ENCODE measurements around the gene NRCAM. TPM values are rescaled to one million over a fixed set of nuclear protein-coding genes. Genes with fewer than 3 reads are reported as not detected.

The NRCAM gene
- total and polyA plus RNA-seq, 2 of the 13 experiments (the other 11 are each of a cell fraction or from before 2014, with no cell fraction given) = 0.31 to 0.33 TPM

GRCh38 chr7:108283252-108283651 is 173.0 kb downstream of the NRCAM start:
- in situ Hi-C loops (cut with HindIII; ENCODE audit: extremely low pct_ligation_motif_present, low pct_unique_long_range_greater_than_20kb) = no loop called here
- CTCF ChIA-PET (ENCODE audit: low intra/inter-chr PET ratio, low total read pairs) = no interaction called here
- no peak for DNase-seq (ENCODE audit: low spot score)
- H3K9me3 ChIP-seq (ENCODE audit: low read length) = no peaks in the 10 kb centered on the region
- no peaks in the 10 kb centered on the region for H3K4me1 ChIP-seq (ENCODE audit: insufficient read depth, low read length)
- H3K9ac ChIP-seq (ENCODE audit: insufficient read depth, low read depth, low read length) = no peak overlapping the region
- H3K4me3 ChIP-seq (replicated peaks in 1 of 3; ENCODE audit: insufficient read depth in 1 of 3, low read depth in 2 of 3, low read length in 3 of 3) = no peak overlapping the region
- no peaks in the 10 kb centered on the region for H4K20me1 ChIP-seq (ENCODE audit: insufficient read depth, low read length)
- POLR2A ChIA-PET = no interaction called here
- no peak for ATAC-seq
- intact Hi-C loops (cut with micrococcal nuclease; ENCODE audit: unreplicated experiment) = no loop called here
- H3K27me3 ChIP-seq (ENCODE audit: control insufficient read depth in 1 of 2, insufficient read depth in 2 of 2, low read length in 2 of 2) = no peaks in the 10 kb centered on the region; a peak in 1 of 5 replicates
- BruUV-seq (replicated peaks) = no TSS peak
- H3K36me3 ChIP-seq (replicated peaks in 1 of 2; ENCODE audit: control insufficient read depth in 1 of 2, insufficient read depth in 2 of 2, low read length in 2 of 2) = no peaks in the 10 kb centered on the region
- no peak overlapping the region for H3K4me2 ChIP-seq (ENCODE audit: low read depth, low read length)
- TF ChIP-seq CENPT (CRISPR knock-in tag; IDR thresholded peaks at IDR 0.05; ENCODE audit: low read depth) (no peak), ZNF850 (CRISPR knock-in tag; conservative IDR thresholded peaks at IDR 0.05) (no peak), MYC (CRISPR knock-in tag; IDR thresholded peaks at IDR 0.05; ENCODE audit: borderline replicate concordance) (no peak), TCF7 (IDR thresholded peaks at IDR 0.05; ENCODE audit: low read depth) (no peak), MED13 (CRISPR knock-in tag; IDR thresholded peaks at IDR 0.05) (no peak), ZNF639 (CRISPR knock-in tag; conservative IDR thresholded peaks at IDR 0.05) (no peak), U2AF1 (optimal IDR thresholded peaks at IDR 0.05; ENCODE audit: low read depth, low read length) (no peak), CREB1 (IDR thresholded peaks at IDR 0.05) (no peak), CREB1 (CRISPR knock-in tag; IDR thresholded peaks at IDR 0.05) (no peak), CSRNP1 (CRISPR knock-in tag; IDR thresholded peaks at IDR 0.05) (no peak), ZNF567 (CRISPR knock-in tag; IDR thresholded peaks at IDR 0.05; ENCODE audit: borderline replicate concordance) (no peak), ZNF569 (CRISPR knock-in tag; IDR thresholded peaks at IDR 0.05; ENCODE audit: borderline replicate concordance) (no peak), NPAS2 (CRISPR knock-in tag; IDR thresholded peaks at IDR 0.05; ENCODE audit: borderline replicate concordance) (no peak), SRY (CRISPR knock-in tag; IDR thresholded peaks at IDR 0.05) (no peak)
- 34% methylated on average over 3 of the region's 3 CpGs for WGBS (ENCODE audit: low lambda C conversion rate)
- no peaks in the 10 kb centered on the region for H3K79me2 ChIP-seq (ENCODE audit: insufficient read depth, low read length)
- no peak for FAIRE-seq
- no peak overlapping the region for H2AFZ ChIP-seq (ENCODE audit: low read length)
- H3K27ac ChIP-seq (ENCODE audit: extremely low read length, insufficient read depth, low read length) = no peak overlapping the region

Measured in HepG2 (cell line).